Panc1 (cell line): ENCODE measurements around the gene RNGTT.

ENCODE experiments used
- POLR2AphosphoS5 ChIP-seq: IDR thresholded peaks from 2 replicates; pipeline ENCODE4 v1.6.1; 2012; ENCODE audit warnings: mild to moderate bottlenecking, low read depth, low read length, moderate library complexity
- TCF7L2 ChIP-seq: IDR thresholded peaks from 2 replicates; pipeline ENCODE4 v1.6.1; 2011; ENCODE audit warnings: mild to moderate bottlenecking, low read depth, low read length, inconsistent platforms
- TF ChIP-seq, protein P1 (sequence below): fragments of 450-650 bp; IDR thresholded peaks from 2 replicates; pipeline ENCODE4 v1.5.1; 2017; ENCODE audit warnings: mild to moderate bottlenecking

DNA sequence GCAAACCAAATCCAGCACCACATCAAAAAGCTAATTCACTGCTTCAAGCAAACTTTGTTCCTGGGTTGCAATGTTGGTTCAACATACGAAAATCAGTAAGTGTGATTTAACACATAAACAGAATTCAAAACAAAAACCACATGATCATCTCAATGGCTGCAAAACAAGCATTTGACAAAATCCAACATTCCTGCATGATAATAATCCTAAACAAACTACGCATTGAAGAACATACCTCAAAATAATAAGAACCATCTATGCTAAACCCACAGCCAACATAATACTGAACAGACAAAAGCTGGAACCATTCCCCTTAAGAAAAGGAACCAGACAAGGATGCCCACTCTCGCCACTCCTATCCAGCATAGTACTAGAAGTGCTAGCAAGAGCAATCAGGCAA, 49.9 kb downstream of the RNGTT start:
- TF ChIP-seq, protein P1, sequence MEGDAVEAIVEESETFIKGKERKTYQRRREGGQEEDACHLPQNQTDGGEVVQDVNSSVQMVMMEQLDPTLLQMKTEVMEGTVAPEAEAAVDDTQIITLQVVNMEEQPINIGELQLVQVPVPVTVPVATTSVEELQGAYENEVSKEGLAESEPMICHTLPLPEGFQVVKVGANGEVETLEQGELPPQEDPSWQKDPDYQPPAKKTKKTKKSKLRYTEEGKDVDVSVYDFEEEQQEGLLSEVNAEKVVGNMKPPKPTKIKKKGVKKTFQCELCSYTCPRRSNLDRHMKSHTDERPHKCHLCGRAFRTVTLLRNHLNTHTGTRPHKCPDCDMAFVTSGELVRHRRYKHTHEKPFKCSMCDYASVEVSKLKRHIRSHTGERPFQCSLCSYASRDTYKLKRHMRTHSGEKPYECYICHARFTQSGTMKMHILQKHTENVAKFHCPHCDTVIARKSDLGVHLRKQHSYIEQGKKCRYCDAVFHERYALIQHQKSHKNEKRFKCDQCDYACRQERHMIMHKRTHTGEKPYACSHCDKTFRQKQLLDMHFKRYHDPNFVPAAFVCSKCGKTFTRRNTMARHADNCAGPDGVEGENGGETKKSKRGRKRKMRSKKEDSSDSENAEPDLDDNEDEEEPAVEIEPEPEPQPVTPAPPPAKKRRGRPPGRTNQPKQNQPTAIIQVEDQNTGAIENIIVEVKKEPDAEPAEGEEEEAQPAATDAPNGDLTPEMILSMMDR: no peak
- TF ChIP-seq POLR2AphosphoS5: no peak
- no peak for TF ChIP-seq TCF7L2
